HTR-8/SVneo (cell line): Measurements from ENCODE around the gene NDUFAF3.
A peak's percentile ranks its signal among the peaks of the same experiment; 100 is the strongest.

Source experiments
- DNase-seq: peaks from one replicate; pipeline ENCODE4 v3.0.0; 2011; ENCODE audit warnings: low spot score, mixed read lengths; ENCODE audit not compliant: insufficient read length
- FAIRE-seq: peaks from 2 replicates; lab custom pipeline; 2011; peaks lifted over from hg19 to GRCh38; lab: Jason Lieb, UNC

NDUFAF3 gene

DNA sequence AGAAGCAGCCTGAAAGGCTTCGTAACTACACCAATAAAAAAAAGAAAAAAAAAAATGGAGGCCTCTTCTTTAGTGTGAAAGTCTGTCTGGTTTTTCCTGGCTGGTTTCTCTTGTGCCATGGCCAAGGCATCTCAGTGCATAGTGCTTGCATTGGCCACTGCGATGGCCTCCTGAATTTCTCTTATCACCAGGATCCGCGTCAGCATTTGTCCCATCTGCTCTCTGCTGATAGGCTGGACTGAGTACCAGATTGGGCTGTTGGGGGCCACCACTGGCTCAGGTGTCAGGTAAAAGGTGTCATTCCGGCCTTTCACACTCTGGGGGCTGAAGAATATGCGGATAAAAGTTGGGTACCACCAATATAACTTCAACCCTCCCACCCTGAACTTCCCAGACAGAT lies 8.4 kb downstream of the NDUFAF3 start:
- DNase-seq (no peak), FAIRE-seq (no peak)

DNA sequence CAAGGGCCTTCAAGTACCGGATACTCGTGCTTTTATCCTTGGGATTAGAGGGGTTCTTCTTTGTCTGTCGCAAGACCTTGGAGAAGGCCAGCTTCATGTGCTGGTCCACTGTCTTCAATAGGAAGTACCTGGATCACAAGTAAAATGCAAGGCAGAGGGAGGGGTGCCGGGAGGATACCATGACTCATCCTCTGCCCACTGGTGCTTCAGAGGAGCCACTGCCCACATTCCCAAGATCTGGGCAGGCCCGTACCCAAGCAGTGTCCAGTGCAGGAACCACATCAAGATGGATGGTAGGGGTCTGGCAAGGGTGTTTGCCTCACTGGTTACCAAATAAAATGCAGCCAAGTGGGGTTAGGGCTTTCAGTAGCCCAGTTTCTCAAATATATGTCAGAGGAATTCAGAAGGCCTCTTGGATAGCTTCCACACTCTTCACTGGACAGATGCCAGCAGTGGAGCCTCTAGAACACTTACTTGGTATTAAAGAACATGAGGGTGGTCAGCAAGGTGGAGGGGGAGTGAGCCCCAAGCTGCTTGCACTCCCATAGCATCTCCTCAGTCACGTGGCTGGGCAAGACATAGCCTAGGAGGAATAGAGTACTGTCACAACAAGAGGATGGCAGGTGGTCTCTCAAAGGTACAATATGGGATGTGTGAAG lies 10.9 kb downstream of the NDUFAF3 start:
- FAIRE-seq (peak; percentile 51), DNase-seq (no peak)

DNA sequence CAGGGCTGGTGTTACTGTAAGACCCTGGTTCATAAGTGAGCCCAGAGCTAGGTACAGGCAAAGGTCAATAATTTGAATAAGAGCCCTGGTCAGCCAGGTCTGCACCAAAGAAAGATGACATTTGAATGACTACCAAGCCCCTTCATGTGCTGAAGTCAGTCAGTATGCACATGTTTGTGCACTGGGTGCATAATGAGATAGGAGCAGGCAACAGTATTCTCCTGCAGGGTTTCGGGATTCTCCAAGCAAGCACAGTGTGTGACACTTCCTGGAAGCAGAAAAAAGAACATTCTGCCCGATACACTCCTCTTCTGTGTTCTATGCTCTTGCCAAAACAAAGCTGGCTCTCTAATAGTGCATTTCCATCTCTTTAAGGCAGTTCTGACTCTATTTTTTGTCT lies 12.7 kb downstream of the NDUFAF3 start:
- no peak for FAIRE-seq
- DNase-seq: no peak

DNA sequence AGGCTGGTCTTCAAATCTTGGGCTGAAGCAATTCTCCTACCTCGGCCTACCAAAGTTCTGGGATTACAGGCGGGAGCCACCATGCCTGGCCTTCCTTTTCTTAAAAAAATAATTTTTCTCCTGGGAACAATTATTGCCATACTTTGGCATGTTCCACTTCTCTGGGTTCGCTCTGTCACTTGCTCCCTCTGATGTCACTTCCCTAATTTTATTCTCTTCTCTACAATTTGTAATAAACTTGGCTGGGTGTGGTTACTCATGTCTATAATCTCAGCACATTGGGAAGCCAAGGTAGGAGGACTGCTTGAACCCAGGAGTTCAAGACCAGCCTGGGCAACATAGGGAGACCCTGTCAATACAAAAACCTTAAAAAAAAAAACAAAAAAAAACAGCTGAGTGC lies 13.4 kb downstream of the NDUFAF3 start:
- no peak for FAIRE-seq
- no peak for DNase-seq

DNA sequence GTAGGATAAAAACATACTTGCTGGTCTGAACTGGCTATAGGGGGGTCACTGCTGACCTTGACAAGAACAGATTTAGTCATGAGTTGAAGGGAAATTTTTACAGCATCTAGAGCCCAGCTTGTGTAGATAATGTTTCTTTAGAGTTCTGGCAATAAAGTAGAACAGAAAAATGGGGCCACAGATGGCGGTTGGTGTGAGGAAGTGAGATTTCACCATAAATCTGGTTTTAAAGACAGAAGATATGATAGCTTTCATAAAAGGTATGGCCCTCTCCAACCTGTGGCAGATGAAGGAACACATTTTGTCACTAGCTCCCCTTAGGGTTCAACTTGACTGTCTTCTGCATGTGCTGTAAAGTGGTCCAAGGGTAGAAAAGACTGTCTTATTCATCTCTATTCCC lies 31.6 kb downstream of the NDUFAF3 start:
- FAIRE-seq (no peak), DNase-seq (no peak)

DNA sequence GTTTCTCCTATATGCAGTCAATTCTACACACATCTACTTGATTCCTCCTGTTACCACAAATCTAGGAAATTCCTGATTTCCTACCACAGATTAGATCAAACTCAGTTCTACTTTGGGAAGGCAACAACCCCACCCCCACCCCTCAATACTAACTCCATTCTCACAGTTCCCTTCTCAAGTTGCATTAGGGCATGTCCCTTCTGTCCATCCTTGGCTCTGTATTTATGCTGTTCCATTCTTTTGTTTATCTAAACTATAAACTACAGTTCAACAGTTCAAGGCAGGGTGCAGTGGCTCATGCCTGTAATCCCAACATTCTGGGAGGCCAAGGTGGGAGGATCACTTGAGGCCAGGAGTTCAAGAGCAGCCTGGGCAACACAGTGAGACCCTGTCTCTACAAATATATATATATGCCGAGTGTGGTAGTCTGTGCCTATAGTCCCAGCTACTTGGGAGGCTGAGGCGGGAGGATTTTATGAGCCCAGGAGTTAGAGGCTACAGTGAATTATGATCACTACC lies 32.5 kb downstream of the NDUFAF3 start:
- FAIRE-seq (no peak), DNase-seq (no peak)

DNA sequence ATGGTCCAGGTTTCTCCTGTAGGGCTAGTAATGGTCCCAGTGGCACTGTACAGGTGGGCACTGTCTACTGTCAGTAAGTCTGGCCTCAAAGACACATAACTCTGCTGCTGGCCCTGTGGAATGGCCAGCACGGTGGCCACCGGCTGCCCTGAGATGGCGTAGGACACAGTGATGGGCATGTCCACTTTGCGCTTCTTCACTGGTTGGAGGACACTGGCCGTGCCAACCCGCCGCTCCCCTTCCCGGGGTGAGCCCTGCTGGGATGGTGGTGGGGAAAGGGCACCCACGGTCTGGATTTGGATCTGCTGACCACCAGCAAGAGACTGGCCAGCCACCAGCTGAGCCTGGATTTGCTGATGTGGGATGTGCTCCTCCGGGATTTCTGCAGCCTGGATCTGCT lies 35.3 kb downstream of the NDUFAF3 start:
- FAIRE-seq (no peak), DNase-seq (no peak)

DNA sequence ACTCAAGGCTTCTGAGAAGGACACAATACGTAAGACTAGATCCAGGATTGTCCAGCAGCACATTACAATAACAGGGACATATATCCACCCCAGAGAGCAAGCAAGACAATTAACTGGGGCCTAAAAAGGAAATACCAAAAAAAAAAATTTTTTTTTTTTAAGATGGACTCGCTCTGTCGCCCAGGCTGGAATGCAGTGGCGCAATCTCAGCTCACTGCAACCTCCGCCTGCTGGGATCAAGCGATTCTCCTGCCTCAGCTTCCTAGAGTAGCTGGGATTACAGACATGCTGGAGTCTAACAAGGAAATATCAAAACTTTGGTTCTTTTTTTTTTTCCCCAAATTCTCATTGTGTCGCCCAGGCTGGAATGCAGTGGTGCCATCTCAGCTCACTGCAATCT lies 36.1 kb downstream of the NDUFAF3 start:
- FAIRE-seq: no peak
- no peak for DNase-seq
